IMR-90 (cell line): ENCODE data around the gene PPP6R3. TPM values are rescaled to one million over a fixed set of nuclear protein-coding genes. Genes with fewer than 3 reads are reported as not detected.

ENCODE experiments used
- microRNA-seq, 2 experiments: library from miRNA; stranded (forward) in 1 of 2; unstranded in 1 of 2; fragments of 10-50 nt in 1 of 2; fragments of <30 nt in 1 of 2; gene quantifications in 1 of 2; microRNA quantifications in 1 of 2; one replicate each; pipeline versions ENCODE3 to v1.1.0; 2013 to 2020; ENCODE audit not compliant: insufficient read depth in 1 of 2, insufficient read length in 1 of 2, unreplicated experiment in 1 of 2
- polyA plus RNA-seq, 3 experiments: library from polyadenylated mRNA; depleted of rRNA; stranded (reverse); fragments of >200 nt; gene quantifications; 2 replicates each; pipeline ENCODE4 v1.2.3, GENCODE V29; 2012; ENCODE audit warnings: low replicate concordance in 1 of 3
- small RNA-seq, 5 experiments: library from RNA; depleted of rRNA; stranded (forward); fragments of <200 nt; gene quantifications; one replicate each; pipeline ENCODE3, GENCODE V24; 2012
- total RNA-seq: library from RNA; depleted of rRNA; stranded (reverse); fragments of >200 nt; gene quantifications from 2 replicates; pipeline ENCODE4 v1.2.3, GENCODE V29; 2012; rRNA removed

Gene PPP6R3
- total and polyA plus RNA-seq, 2 of the 4 experiments (the other 2 are of a cell fraction) = 29.0 to 123 TPM

Small RNAs within 50 kb of the gene (microRNA-seq; reads per million reads assigned to microRNA genes)
- gene NDUFA3P2 (ENCODE audit: insufficient read depth, insufficient read length) = not detected

Small RNAs within 50 kb of the gene (small RNA-seq; reads per million reads assigned to genes)
- 0 reads per million in 5 experiments for gene NDUFA3P2

Other genes with a start within 250 kb of the PPP6R3 start
- 13.4 and 26.1 TPM in 2 replicates for gene KMT5B, start 247.5 kb upstream of the PPP6R3 start, total RNA-seq
- 9.6 and 11.2 TPM in 2 replicates for gene KMT5B, start 247.5 kb upstream of the PPP6R3 start, polyA plus RNA-seq (2012; rRNA removed)
- gene C11orf24, start 188.8 kb upstream of the PPP6R3 start, total RNA-seq = 41.1 and 42.5 TPM in 2 replicates
- gene C11orf24, start 188.8 kb upstream of the PPP6R3 start, polyA plus RNA-seq (2012; rRNA removed) = 135 and 171 TPM in 2 replicates
- 10.4 and 11.1 TPM in 2 replicates for gene LRP5, start 148.2 kb upstream of the PPP6R3 start, total RNA-seq
- 15.0 and 19.0 TPM in 2 replicates for gene LRP5, start 148.2 kb upstream of the PPP6R3 start, polyA plus RNA-seq (2012; rRNA removed)
- gene GAL, start 223.8 kb downstream of the PPP6R3 start, total RNA-seq = 0.28 TPM in 1 of 2 replicates, not detected in the other
- 2.0 and 2.5 TPM in 2 replicates for gene GAL, start 223.8 kb downstream of the PPP6R3 start, polyA plus RNA-seq (2012; rRNA removed)